Nephron progenitor cell (in vitro differentiated cells): ENCODE data around the gene LARP6.
"Not testable (repeated sequence)": the region's sequence is repeated elsewhere in the genome, so short reads cannot be mapped to it uniquely, and the experiment has no call there.

ENCODE experiments used
- DNase-seq: peaks from one replicate; pipeline ENCODE4 v3.0.0; 2021
- H3K27ac Mint-ChIP-seq: 2 replicates; pipeline ENCODE4 v1.8.0; 2021; ENCODE audit warnings: mild to moderate bottlenecking, moderate library complexity, mixed read lengths
- H3K27me3 Mint-ChIP-seq: 2 replicates; pipeline ENCODE4 v1.8.0; 2021; ENCODE audit warnings: mild to moderate bottlenecking, low read depth, mixed read lengths; ENCODE audit not compliant: poor library complexity
- H3K36me3 Mint-ChIP-seq: 2 replicates; pipeline ENCODE4 v1.8.0; 2021; ENCODE audit warnings: low read depth, mixed read lengths
- H3K4me1 Mint-ChIP-seq: 2 replicates; pipeline ENCODE4 v1.8.0; 2021; ENCODE audit warnings: mixed read lengths
- H3K4me3 Mint-ChIP-seq: 2 replicates; pipeline ENCODE4 v1.8.0; 2021; ENCODE audit warnings: mild to moderate bottlenecking, moderate library complexity, mixed read lengths
- H3K9me3 Mint-ChIP-seq: 2 replicates; pipeline ENCODE4 v1.8.0; 2021; ENCODE audit warnings: mild to moderate bottlenecking, moderate library complexity, mixed read lengths
- CTCF ChIP-seq: fragments of 200-600 bp; sonication (generic); IDR thresholded peaks from 2 replicates; pipeline ENCODE4 v1.5.0; 2021; ENCODE audit warnings: antibody characterized with exemption

Gene LARP6

GRCh38 chr15:70863450-70864218, 9.7 kb upstream of the LARP6 start:
- Mint-ChIP-seq H3K4me3 (no peak overlapping the region), H3K4me1 (no peaks in the 10 kb centered on the region), H3K9me3 (no peaks in the 10 kb centered on the region), H3K27ac (no peak overlapping the region), H3K36me3 (no peaks in the 10 kb centered on the region), H3K27me3 (peaks cover 7% of the 10 kb centered on the region)
- DNase-seq: no peak
- TF ChIP-seq CTCF: no peak

- no peak for TF ChIP-seq CTCF
- DNase-seq: no peak
- H3K36me3 Mint-ChIP-seq: no peaks in the 10 kb centered on the region
- H3K4me3 Mint-ChIP-seq: no peak overlapping the region
- no peak overlapping the region for H3K27ac Mint-ChIP-seq
- H3K9me3 Mint-ChIP-seq: no peaks in the 10 kb centered on the region
- peaks cover 21% of the 10 kb centered on the region for H3K27me3 Mint-ChIP-seq
- no peaks in the 10 kb centered on the region for H3K4me1 Mint-ChIP-seq
Measured at GRCh38 chr15:70859998-70860397, 6.0 kb upstream of the LARP6 start.

- H3K4me3 Mint-ChIP-seq: no peak overlapping the region
- no peak for DNase-seq
- peaks cover 4% of the 10 kb centered on the region for H3K4me1 Mint-ChIP-seq
- H3K36me3 Mint-ChIP-seq: no peaks in the 10 kb centered on the region
- H3K9me3 Mint-ChIP-seq: no peaks in the 10 kb centered on the region
- TF ChIP-seq CTCF: no peak
- no peak overlapping the region for H3K27ac Mint-ChIP-seq
- H3K27me3 Mint-ChIP-seq: peaks cover 26% of the 10 kb centered on the region
Measured at GRCh38 chr15:70859322-70859908, 5.5 kb upstream of the LARP6 start.

GRCh38 chr15:70858614-70859321, 4.8 kb upstream of the LARP6 start:
- DNase-seq, H3K9me3 Mint-ChIP-seq: not testable (repeated sequence)

GRCh38 chr15:70857562-70858285, 3.8 kb upstream of the LARP6 start:
- no peak overlapping the region for H3K27ac Mint-ChIP-seq

More at GRCh38 chr15:70858614-70859321, 4.8 kb upstream of the LARP6 start:
- H3K36me3 Mint-ChIP-seq, H3K27ac Mint-ChIP-seq, H3K4me3 Mint-ChIP-seq, H3K4me1 Mint-ChIP-seq: not testable (repeated sequence)
- peaks cover 26% of the 10 kb centered on the region for H3K27me3 Mint-ChIP-seq

More at GRCh38 chr15:70857562-70858285, 3.8 kb upstream of the LARP6 start:
- no peak for TF ChIP-seq CTCF
- no peak overlapping the region for H3K4me3 Mint-ChIP-seq
- H3K36me3 Mint-ChIP-seq: no peaks in the 10 kb centered on the region
- H3K27me3 Mint-ChIP-seq: peaks cover 26% of the 10 kb centered on the region
- no peaks in the 10 kb centered on the region for H3K9me3 Mint-ChIP-seq
- no peak for DNase-seq
- H3K4me1 Mint-ChIP-seq: peaks cover 12% of the 10 kb centered on the region
